Retinal pigment epithelial cell (primary cell): Measurements from ENCODE around the gene COL4A3.

ENCODE experiments used
- DNase-seq: peaks from one replicate; pipeline ENCODE4 v3.0.0-alpha.2; 2010; ENCODE audit warnings: low read depth
- H3K4me3 ChIP-seq: 2 replicates; pipeline ENCODE4 v1.5.1; 2011; ENCODE audit warnings: mild to moderate bottlenecking, low read length, control low read depth, moderate library complexity
- CTCF ChIP-seq: conservative IDR thresholded peaks from 2 replicates; pipeline ENCODE4 v1.5.1; 2011; ENCODE audit warnings: low read depth, low read length, control low read depth, inconsistent platforms

The COL4A3 gene

GRCh38 chr2:227177592-227178336 is 13.3 kb downstream of the COL4A3 start:
- H3K4me3 ChIP-seq: no peak overlapping the region
- DNase-seq: no peak
- TF ChIP-seq CTCF: no peak

- H3K4me3 ChIP-seq: peak overlapping the region; percentile 20
- no peak for TF ChIP-seq CTCF
- no peak for DNase-seq
Measured at GRCh38 chr2:227179988-227180685, 15.7 kb downstream of the COL4A3 start.

DNA sequence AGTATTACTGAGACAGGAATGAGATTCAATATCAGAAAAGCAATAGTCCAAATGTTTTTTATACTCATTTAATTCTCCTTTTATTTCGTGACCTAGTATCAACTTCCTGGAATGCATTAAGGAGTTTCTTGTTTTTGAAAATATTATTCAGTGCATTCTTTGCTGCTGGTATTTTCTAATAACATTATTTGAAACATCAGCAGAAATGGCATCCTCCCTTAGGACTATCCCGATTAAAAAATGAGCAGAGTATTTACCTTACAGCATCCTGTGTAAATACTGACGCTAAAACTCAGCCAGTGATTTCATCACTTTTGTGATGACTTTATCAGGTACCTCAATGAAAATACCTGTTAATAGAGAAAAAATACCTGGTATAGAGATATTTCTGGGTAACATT is 16.3 kb downstream of the COL4A3 start:
- DNase-seq: no peak
- TF ChIP-seq CTCF: no peak
- H3K4me3 ChIP-seq: peak overlapping the region; percentile 20

DNA sequence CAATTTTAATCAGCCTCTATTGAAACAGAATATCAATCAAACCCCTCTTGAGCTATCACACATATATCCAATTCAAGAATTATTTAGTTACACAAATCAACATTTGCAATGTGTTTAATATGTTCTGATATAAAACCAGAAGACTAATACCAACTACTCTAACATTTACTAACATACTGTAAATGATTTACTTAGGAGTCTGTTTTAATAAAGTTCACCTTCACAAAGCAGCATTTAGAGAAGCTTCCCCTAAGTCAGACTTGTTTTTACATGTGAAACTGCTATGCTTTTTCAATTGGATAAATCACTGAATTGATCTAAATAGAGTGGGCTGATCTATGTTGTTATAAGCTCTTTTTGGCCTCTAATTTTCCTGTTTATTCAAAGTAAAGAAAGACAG is 18.3 kb downstream of the COL4A3 start:
- no peak for DNase-seq
- no peak overlapping the region for H3K4me3 ChIP-seq
- no peak for TF ChIP-seq CTCF

DNA sequence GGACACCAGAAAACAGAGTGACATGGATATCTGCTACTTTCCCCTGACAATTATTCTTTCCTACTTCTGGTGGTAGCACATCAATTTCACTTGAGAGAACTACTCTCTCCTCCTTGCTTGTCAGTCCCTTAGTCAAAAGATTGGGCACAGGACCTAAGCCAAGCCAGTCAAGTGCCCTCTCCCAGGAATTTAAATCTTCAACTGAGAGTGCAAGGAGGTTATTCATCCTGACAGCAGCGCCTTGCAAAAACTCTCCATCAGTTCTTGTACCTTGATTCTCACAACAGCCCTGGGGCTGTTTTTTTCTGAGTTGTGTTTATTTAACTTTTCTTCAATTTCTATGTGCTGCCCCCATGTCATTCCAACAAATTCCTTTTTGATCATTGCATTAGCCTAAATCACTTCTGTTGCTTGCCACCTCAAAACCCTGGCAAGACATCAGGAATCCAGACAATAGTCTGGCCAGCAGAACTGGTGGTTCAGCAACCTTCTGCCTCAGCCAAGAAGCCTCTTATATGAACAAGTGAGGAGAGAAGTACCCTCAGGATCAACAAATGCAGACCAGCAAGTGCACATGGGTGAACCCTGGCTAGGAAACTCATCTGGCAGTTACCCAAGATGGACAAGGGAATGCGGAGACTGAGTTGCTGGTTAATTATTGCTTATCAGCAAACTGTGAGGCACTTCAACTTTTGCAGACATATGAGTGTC is 19.4 kb downstream of the COL4A3 start:
- TF ChIP-seq CTCF: no peak

DNA sequence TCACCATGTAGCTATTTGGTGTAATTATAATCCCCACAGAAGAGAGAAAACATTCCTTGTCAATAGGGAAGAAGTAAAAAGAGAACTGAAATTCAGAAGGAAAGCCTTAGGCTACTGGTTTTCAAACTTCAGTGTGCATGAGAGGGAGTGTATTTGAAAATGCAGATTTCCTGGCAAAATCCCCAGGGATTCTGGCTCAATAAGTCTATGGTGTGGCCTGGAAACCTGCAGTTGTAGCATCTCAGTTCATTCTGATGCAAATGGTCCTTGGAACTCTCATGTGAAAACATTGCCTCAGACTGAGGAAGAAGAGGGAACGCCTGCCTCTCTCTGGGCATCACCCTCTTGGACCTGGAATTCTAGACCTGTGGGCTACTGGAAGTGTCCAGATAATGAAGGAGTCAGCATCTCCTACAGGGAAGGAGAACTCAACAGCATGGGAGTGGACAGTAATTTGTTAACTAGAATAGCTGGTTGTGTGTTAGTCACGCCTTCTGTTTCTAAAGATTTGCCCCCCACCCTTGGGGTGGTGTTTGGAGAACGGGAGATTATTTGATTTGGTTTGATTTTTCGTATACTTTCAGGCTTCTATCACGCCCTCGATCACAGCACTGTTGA is 21.3 kb downstream of the COL4A3 start:
- no peak overlapping the region for H3K4me3 ChIP-seq
- no peak for DNase-seq
- TF ChIP-seq CTCF: no peak

More for the DNA sequence above, 19.4 kb downstream of the COL4A3 start:
- H3K4me3 ChIP-seq: no peak overlapping the region
- DNase-seq: no peak
